ENCODE measurements around the gene RAD51B.

Gene RAD51B

GRCh38 chr14:68633131-68633991 lies 813.8 kb downstream of the RAD51B start:
- no peak for DNase-seq

GRCh38 chr14:68634332-68634731 lies 814.8 kb downstream of the RAD51B start:
- DNase-seq: no peak

GRCh38 chr14:68634874-68635595 lies 815.5 kb downstream of the RAD51B start:
- no peak for DNase-seq

GRCh38 chr14:68636597-68636996 lies 817.0 kb downstream of the RAD51B start:
- DNase-seq: no peak

- no peak for DNase-seq
Observed at GRCh38 chr14:68637106-68638021, 817.8 kb downstream of the RAD51B start.

- DNase-seq: no peak
Observed at GRCh38 chr14:68638141-68638999, 818.8 kb downstream of the RAD51B start.

GRCh38 chr14:68639000-68639757 lies 819.6 kb downstream of the RAD51B start:
- DNase-seq: no peak

- DNase-seq: no peak
Observed at GRCh38 chr14:68639758-68640574, 820.4 kb downstream of the RAD51B start.

- DNase-seq: no peak
Observed at GRCh38 chr14:68643673-68644072, 824.1 kb downstream of the RAD51B start.

- no peak for DNase-seq
Observed at GRCh38 chr14:68644101-68644500, 824.5 kb downstream of the RAD51B start.

- DNase-seq: no peak
Observed at GRCh38 chr14:68645371-68645770, 825.8 kb downstream of the RAD51B start.

GRCh38 chr14:68649476-68650189 lies 830.1 kb downstream of the RAD51B start:
- DNase-seq: no peak

GRCh38 chr14:68650404-68650994 lies 830.9 kb downstream of the RAD51B start:
- no peak for DNase-seq

- DNase-seq: no peak
Observed at GRCh38 chr14:68651075-68651474, 831.5 kb downstream of the RAD51B start.

- DNase-seq: no peak
Observed at GRCh38 chr14:68651652-68652432, 832.3 kb downstream of the RAD51B start.

GRCh38 chr14:68652433-68652690 lies 832.8 kb downstream of the RAD51B start:
- DNase-seq: no peak

GRCh38 chr14:68653108-68653507 lies 833.5 kb downstream of the RAD51B start:
- DNase-seq: no peak

GRCh38 chr14:68653804-68654203 lies 834.2 kb downstream of the RAD51B start:
- no peak for DNase-seq

- DNase-seq: no peak
Observed at GRCh38 chr14:68654471-68654941, 834.9 kb downstream of the RAD51B start.
